Stimulated activated CD4-positive, alpha-beta T cell treated with anti-CD3 and anti-CD28 coated beads, Interleukin-4, amount 100 ng/mL, for 24 hours (primary cell): ENCODE results near the gene PRSS50.

Experiments
- DNase-seq: peaks from one replicate; pipeline ENCODE4 v3.0.0-alpha.2; 2020

Gene PRSS50

DNA sequence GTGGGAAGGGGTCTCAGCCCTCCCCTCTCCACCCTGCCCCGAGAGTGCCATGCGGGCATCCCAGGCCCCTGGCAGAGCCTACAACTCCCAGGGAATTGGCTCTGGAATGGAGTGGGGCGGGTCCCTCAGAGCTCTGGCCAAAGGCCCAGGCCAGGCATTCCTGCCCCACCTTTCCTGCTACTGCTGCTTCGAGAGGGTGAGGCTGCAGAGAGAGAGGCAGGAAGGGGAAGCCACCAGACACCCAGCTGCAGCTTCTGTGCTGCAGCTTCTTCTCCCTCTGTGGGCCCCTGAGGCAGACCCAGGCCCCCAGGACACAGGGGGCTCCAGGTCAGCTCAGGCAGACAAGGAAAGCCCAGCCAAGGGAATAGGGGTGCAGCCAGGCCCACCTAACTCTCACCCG, 26.9 kb downstream of the PRSS50 start:
- DNase-seq, result no peak

DNA sequence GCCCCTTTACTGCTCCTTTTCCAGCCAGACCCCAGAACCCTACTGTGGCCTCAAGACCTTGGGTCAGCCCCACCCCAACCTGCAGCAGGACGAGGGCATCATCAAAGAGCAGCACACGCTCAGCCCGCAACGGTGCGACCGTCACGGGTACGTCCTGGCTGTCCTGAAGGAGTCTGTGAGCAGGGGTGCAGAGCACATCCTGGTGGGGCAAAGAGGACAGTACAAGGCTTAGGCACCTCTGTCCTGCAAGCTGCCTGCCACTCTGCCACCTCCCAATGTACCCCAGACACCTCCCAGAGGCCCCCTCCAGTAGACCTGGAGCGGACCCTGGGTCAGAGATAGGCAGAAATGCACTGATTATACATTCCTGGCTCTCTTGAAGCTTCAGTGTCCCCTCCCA, 32.2 kb downstream of the PRSS50 start:
- DNase-seq, result no peak

DNA sequence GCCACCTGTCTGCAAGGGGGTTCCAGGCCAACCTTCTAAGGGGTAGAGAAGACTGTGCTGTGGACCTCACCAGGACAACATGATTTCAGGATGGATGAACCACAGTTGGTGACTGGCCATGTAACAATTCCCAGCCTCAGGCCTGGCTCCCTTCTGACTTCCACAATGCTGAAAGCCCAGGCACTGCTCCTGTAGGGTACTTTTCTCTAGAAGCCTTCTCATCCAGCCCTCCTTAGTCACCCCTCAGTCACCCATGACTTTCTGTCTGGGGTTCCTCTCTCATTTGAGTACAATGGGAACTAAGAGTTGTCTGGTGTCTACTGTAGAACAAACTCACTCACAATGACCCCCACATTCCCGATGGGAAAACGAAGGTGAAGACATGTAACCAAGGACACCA, 32.8 kb downstream of the PRSS50 start:
- DNase-seq, result no peak

DNA sequence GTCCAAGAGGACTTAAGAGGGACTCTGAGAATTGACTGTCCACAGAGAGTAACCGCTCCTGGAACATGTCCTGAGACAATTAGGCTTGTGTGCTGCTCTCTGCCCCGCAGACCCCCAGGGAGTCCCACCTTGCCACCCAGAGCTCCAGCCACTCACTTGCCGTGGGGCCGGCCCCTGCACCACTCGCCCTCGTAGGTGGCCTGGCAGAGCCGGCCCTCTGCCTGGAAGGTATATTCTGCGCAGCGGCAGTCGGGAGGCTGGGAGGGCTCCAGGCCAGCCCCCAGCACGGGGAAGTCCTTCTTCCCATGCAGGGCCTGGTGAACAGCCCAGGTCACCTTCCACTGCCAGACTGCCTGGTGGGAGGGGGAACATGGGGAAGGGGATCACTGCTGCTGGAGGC, 34.7 kb downstream of the PRSS50 start:
- DNase-seq, result no peak

DNA sequence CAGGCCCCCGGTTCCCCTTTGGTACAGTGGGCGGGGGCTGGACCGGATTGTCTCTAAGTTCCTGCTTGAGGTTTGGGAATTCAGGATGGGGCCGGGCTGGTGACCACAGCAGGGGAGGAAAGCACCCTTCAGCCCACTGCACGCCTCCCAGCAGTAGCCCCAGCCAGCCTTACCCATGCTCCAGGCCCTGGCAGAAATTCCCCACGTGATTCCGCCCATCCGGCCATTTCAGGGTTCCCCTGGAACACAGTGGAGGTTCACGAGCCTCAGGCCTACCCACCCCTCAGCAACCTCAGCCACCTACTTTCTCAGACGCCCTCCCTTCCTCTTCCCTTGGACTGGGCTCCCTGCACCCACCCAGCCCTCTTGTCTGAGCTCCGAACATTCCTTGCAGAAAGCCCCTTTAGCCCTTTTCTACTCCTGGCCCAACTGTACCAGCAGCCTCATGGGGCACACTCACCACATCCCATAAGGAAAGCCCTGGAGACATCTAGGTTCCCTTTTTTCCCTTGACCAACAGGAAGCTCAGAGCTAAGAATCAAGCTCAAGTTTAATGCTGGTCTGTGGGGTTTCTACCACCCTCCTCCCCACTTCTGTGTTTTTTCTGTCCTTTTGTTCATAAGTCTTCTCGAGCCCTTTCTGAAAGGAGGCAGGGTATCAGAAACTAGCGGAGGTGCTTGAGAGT, 35.7 kb downstream of the PRSS50 start:
- no peak for DNase-seq

DNA sequence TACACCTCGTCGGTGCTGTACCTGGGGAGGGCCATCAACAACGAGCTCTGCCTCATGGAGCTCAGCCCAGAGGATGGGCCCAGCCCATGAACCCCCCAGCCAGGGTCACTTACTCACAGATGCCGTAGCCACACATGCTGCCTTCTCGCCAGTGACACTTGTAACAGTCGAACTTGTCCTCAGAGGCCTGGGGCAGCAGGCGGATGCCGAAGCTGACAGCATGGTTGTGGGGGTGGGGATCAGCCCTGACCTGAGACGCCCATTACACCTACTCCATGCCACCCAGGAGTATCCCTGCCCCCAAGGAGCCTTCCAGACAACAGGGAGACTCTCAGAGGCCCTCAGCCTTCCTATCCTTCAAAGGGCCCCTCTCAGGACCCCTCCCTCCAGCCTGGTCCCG, 36.3 kb downstream of the PRSS50 start:
- DNase-seq, result no peak

DNA sequence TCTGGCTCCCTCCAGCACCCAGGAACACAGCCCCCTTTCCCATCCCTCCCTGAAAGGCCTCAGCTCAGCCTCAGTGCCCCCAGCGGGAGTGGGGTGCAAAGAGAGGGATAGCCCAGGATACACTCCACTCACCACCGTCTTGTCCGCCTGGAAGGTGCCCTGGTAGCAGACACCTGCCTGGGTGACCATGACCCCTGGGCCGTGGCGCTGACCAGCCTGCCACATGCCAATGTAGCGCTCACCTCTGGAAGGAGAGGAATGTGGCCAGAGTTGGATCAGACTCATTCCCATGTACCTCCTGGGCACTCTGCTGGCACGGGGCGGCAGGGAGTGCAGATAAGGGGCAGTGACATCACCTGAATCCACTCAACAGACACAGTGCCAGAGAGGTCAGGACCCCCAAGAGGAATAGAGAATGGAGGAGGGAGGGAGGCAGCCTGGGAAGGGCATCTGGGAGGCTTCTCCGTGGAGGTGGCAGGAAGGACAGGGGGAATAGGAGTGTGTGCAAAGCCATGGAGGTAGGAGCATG, 37.3 kb downstream of the PRSS50 start:
- DNase-seq, result no peak

DNA sequence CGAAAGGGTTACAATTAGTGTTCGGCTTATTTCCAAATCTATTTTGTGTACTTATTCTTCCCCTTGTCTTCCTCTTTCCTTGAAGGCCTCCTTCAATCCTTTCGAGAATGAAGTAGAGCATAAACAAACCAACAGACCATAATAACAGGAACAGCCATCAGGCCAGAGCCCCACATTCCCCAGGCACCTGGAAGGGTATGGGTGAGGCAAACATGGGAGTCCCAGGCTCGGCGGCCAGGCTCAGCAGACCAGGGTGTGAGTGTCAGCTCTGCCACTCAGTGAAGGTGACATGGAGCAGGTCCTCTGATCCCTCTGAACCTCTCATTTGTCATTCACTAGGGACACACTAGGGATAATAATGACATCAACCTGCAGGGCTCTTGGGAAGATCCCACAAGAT, 38.0 kb downstream of the PRSS50 start:
- DNase-seq, result no peak

DNA sequence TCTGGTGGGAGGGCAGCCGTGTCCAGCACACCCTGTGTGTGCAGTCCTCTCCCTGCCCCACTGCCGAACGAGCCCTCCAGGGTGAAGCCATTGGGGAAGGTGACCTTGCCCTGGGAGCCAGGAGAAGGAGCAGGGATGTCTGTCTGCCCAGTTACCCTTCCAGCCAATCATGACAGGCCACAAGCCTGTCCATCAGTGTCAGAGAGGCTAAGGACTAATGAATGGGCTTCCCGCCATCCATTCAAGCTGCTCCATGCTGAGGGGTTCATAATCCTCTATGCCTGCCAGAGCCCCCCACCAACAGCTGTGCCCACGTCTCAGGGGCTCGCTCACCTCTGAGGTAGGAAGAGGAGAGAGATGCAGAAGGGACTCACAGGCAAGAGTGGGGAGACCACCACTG, 39.4 kb downstream of the PRSS50 start:
- DNase-seq, result no peak

DNA sequence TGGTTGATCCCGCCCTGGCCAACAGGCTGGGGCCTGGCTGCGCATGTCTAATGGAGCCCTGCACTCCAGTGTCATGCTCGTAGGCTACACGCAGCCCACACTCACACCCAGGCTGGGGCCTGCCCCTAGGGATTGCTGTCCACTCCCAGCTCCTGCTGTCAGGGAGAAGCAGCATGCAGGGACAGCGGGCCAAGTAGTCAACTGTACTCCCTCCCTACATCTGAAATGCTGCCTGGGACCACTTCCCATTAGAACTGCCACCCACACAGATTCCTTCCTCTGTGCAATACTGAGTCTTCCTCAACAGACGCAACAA, 40.3 kb downstream of the PRSS50 start:
- no peak for DNase-seq

DNA sequence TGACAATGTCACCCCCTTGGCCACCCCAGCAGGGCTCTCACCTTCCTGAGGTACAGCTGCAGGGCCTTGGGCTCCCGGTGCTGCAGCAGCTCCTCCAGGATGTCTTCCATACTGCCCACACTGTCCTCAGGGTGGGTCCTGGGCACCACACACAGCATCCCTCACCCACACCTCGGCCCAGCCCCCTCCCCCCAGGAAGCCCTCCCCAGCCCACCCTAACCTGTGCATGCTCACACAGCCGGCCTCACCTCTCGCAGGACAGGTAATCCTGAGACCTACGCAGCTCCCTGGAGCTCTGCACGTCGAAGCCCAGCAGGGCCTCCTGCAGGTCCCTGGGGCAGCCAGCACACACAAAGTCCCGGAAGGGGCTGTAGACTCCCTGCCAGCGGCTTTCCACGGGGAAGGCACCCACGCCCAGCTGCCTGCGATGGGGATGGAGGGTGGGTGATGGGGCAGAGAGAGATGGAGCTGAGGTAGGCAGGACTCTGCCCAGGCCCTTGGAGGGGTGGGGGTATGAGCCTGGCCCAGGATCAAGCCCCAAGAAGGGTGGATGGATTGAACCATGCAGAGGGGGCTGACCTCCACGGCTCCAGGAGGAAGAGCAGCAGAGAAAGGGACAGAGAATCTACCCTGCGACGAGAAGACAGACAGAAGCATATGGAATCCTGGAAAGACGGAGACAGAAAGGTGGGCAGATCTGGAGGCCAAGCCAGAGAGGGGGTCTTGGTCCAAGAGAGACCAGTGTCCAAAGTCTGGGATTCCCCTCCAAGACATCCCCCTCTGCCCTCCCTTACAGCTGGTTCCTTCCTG, 40.9 kb downstream of the PRSS50 start:
- DNase-seq, result no peak

DNA sequence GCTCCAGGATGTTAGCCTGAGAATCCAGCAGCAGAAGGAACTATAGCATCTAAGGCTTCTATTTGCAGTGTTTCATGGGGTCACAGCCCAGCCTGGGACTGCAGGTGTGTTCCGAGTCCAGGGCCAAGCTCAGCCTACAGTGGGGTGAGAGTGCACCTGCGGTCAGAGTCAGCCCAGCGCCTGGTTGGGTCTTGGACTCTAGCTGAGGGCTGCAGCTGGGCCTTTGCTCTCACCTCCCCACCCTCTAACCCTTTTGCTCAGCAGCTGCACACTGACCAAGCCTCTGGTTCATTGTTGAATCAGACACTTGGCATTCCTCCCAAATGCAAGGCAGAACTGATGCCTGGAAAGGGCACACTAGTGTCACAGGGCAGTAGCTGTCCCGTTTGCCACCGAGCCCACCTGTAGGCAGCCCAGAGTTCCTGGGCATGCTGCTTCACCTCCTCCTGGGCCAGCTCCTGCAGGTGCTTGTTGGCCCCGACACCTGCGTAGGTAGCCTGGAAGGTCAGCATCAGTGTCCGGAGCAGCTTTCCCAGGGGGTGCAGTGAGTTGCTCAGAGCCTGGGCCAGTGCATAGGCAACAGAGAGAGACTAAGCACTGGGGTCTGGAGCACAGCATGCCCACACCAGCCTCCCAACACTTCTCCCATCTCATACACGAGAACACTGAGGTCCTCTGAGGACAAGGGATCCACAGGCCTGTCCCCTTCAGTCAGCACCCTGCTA, 41.7 kb downstream of the PRSS50 start:
- DNase-seq, result no peak

DNA sequence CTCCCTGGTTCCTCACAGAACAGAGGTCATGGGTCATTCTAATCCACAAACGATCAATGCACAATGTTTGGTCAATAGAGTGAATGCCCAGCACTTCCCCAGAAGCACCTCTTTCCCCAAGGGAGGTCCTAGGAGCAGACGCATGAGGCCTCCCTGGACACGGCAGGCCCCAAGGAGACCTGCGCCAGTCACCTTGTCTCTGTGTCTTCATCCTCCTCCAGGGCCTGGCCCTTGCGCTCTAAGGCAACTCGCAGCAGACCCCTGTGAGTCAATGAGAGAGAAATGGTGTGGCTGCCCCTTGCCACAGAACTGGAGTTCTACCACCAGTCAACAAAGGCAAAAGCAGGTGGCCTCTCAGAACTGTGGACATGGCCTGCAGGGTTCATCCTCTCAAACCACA, 42.2 kb downstream of the PRSS50 start:
- no peak for DNase-seq

DNA sequence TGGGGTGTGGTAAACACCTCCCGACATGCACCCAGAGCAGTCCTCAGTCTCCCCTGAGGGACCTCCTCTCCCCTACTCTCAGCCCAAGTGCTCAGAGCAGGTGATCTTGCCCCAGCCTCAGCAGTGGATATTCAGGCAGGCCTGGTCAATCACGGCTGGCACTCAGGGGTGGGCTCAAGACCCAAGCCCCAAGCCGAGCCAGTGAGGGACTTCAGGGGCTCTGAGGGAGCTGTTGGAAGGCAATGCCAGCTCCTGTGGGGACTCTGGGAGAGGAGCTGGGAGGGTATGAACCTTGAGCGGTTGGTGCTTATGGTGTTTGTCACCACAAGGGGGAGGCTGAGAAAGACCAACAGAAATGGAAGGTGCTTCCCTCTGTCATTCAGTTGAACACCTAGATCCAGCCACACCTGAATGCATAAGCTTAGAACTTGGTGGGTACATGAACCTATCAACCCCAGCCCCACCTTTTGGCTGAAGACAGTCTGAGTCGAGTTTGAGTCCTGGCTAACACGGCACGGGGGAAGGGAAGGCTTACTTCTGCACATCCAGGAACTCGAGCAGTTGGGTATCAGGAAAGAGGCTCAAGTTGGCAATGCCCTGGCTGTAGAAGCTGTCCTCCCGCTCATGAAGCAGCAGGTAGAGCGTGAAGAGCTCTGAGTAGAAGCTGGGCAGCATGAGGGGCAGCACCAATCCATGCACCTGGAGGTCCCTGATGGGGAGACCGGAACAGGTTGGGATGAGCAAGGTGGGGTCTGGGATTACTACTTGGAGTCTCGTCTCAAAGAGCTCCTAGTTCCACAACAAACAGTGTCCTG, 43.4 kb downstream of the PRSS50 start:
- no peak for DNase-seq

DNA sequence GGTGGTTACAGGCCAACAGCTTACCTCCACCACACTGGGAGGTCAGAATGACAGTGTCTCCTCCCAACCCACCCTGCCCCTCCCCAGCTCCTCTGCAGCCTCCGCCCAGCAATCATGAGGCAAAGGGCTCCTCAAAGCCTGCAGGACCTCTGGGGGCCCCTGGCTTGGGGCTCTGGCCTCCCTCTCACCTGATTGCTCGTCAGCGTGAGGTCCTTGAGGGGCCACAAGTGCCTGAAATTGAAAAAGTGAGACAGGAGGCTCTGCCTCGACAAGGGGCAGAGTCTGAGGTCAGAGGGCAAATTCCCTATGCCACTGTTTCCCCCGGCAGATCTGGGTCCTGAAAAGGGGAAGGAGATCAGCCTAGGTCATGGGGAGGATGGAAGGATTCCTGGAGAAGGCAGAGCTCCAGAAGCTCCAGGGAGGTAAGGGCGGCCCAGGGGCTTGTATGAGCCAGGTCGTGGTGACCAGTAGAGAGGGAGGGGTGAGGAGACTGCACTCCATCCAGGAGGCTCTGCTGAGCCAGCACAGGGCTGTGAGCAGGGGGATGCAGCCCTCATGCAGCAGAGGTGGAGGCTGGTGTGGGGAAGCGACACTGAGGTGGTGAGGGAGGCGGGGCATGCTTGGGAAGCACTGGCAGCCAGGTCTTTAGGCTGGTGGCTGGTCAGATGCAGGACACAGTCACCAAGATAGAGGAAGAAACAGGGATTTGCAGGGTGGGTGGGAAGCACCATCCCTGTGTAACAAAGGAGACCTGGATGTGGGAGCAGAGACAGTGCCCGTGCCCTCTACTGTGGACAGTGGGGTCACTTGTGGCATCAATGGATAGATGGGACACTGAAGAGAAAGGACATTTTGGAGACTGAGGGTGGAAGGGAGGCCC, 44.3 kb downstream of the PRSS50 start:
- DNase-seq, result no peak

DNA sequence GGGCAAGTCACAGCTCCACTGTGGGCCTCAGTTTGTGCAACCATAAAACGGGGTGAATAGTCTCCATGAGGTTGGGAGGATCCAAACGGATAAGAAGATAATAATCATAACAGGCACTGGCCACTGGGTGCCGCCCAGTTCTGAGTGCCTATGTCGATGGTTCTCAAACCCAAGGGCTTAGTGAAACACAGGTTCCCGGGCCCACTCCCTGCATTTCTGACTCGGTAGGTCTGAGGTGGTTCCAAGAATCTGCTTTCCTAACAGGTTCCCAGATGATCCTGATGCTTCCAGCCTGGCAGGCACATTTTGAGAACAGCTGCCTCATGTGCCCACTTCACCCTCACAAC, 45.3 kb downstream of the PRSS50 start:
- DNase-seq, result no peak

DNA sequence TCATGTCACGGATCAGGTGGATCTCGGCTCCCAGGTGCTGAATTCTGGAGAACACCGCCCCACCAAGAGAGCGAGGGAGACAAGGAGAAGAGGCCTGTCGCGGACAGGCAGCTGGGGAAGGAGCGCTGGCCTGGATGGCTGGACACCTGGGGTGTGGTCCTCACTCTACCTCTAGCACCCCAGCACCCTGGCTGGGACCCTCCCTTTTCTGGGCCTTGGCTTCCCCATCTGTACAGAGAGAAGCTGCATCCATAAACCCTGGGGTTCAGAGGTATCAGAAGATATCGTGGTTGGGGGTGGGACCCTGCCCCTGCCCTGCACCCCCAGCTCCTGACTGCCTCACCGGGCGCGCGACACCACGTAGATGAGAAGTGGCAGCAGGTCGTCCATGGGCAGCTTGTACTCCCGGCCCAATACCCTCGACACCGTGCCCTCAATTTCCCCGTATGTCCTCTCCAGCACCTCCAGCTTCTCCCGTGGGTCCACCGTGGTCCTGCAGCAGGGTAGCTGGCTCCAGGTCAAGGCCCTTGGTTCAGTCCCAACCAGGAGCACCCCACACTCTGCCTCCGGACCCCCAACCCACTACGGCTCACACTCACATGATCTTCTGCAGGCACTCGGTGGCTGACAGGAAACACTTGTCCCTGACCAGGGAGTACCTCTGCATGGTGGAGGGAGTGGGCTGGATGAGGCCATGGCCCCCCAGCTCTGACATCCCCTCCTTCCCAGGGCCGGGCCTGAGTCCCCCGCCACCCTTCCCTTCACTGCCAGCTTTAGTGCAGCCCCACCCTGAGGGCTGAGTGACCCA, 45.9 kb downstream of the PRSS50 start:
- DNase-seq, result no peak

DNA sequence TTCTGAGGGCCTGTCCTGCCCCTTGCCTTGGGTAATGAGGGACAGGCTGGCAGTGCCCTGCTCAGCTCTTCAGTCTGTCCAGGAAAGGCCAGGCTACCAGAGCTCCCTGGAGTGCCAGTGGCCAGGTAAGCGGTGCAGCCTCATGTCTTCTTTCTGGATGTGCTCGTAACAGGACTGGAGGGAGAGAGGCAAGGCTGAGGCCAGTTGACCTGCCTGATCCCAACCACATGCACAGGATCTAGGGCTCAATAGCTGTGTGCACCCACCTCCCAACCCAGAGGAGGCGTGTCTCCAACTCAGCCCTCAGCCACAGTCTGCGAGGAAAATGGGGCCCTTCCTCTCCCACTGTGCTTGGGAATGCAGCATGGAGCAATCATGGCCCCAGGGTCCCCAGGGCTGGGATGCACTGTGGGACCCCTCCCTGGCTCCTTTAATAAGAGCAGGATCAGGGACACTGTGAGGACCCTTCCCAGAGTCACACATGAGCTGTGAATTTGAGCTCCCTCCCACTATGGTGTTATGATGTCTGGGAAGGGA, 46.7 kb downstream of the PRSS50 start:
- no peak for DNase-seq

DNA sequence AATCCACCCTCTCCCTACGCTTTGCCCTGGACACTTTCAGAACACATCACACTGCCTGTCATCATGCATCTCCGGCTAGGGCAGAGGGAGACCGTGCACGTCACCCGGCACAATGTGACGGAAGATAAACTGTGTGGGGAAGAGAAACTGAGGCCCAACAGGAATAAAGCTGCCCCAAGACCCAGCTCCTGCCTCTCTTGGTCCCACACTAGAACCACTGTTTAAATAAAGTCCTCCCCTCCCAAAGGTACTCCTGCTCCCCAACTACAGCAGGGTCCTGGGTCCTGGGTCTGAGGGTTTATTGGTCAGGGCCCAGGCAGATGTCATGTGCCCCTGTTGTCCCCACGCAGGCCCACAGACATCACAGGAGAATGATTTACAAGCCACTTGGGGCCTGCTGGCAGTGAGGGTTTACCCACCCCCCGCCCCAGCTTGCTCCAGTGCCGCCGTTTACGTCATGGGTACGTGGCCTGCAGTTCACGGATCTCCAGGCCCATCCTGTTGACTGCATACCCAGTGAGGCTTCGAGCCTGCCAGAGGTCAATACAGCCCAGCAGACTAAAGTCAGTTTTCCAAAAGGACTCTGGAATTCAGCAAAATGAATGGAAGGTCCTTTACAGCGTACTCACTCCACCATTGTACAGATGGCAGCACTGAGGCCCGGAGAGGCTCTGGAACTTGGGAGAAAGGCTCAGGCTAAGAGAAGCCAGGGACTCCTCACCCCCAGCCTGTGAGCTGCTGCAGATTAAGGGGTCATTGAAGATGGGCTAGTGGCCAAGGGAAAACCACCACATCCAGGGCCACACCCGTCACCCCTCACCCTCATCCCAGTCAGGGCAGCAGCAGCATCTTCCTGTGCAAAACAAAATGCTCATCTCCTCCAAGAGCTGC, 47.4 kb downstream of the PRSS50 start:
- no peak for DNase-seq
